SK-N-SH treated with all-trans-retinoic acid at 6 μM for 48 hours (cell line): ENCODE measurements around the gene SNW1.

Source experiments
- ATAC-seq: fragments of 200-7000 bp; cut with Tn5 transposase; 3 replicates; pipeline ENCODE4 v1.9.1; 2020; ENCODE audit warnings: mild to moderate bottlenecking, moderate library complexity
- BACH2 ChIP-seq: fragments of 250-450 bp; sonication (Bioruptor Pico); IDR thresholded peaks from 2 replicates; pipeline ENCODE4 v1.9.0; 2021; ENCODE audit warnings: mild to moderate bottlenecking, borderline replicate concordance
- CSDC2 ChIP-seq: fragments of 250-450 bp; sonication (Bioruptor Pico); IDR thresholded peaks from 2 replicates; pipeline ENCODE4 v1.5.0; 2020; ENCODE audit warnings: mild to moderate bottlenecking, moderate library complexity
- ESRRG ChIP-seq: fragments of 250-450 bp; sonication (Bioruptor Pico); IDR thresholded peaks from 2 replicates; pipeline ENCODE4 v1.6.1; 2021; ENCODE audit warnings: mild to moderate bottlenecking
- GLIS3 ChIP-seq: fragments of 250-450 bp; sonication (Bioruptor Pico); IDR thresholded peaks from 2 replicates; pipeline ENCODE4 v1.5.0; 2020; ENCODE audit warnings: mild to moderate bottlenecking, moderate library complexity
- ISL1 ChIP-seq: fragments of 250-450 bp; sonication (Bioruptor Pico); IDR thresholded peaks from 2 replicates; pipeline ENCODE4 v2.1.2; 2022; ENCODE audit warnings: mild to moderate bottlenecking, moderate library complexity
- OSR1 ChIP-seq: fragments of 250-450 bp; sonication (Bioruptor Pico); IDR thresholded peaks from 2 replicates; pipeline ENCODE4 v1.8.0; 2022; ENCODE audit warnings: moderate library complexity, mild to moderate bottlenecking, inconsistent platforms
- PPARA ChIP-seq: fragments of 250-450 bp; sonication (Bioruptor Pico); IDR thresholded peaks from 2 replicates; pipeline ENCODE4 v1.5.0; 2020; ENCODE audit warnings: mild to moderate bottlenecking, borderline replicate concordance
- RARB ChIP-seq: fragments of 250-450 bp; sonication (Bioruptor Pico); IDR thresholded peaks from 2 replicates; pipeline ENCODE4 v1.8.0; 2021; ENCODE audit warnings: mild to moderate bottlenecking, moderate library complexity
- SNAI2 ChIP-seq: fragments of 250-450 bp; sonication (Bioruptor Pico); IDR thresholded peaks from 2 replicates; pipeline ENCODE4 v1.5.0; 2020; ENCODE audit warnings: mild to moderate bottlenecking, moderate library complexity
- TCF4 ChIP-seq: fragments of 250-450 bp; sonication (Bioruptor Pico); IDR thresholded peaks from 2 replicates; pipeline ENCODE4 v1.8.0; 2021; ENCODE audit warnings: mild to moderate bottlenecking, moderate library complexity, borderline replicate concordance
- TOX ChIP-seq: fragments of 250-450 bp; sonication (Bioruptor Pico); IDR thresholded peaks from 2 replicates; pipeline ENCODE4 v1.8.0; 2021; ENCODE audit warnings: mild to moderate bottlenecking, moderate library complexity, borderline replicate concordance
- ZC3H10 ChIP-seq: fragments of 250-450 bp; sonication (Bioruptor Pico); IDR thresholded peaks from 2 replicates; pipeline ENCODE4 v1.5.1; 2021; ENCODE audit warnings: mild to moderate bottlenecking, moderate library complexity
- ZFP3 ChIP-seq: fragments of 250-450 bp; sonication (Bioruptor Pico); IDR thresholded peaks from 2 replicates; pipeline ENCODE4 v1.5.0; 2020; ENCODE audit warnings: mild to moderate bottlenecking, moderate library complexity
- ZNF565 ChIP-seq: fragments of 450-650 bp; formaldehyde crosslinking; conservative IDR thresholded peaks from 2 replicates; pipeline ENCODE4 v1.5.0; 2020; ENCODE audit warnings: low read depth, mild to moderate bottlenecking, moderate library complexity
- ZNF70 ChIP-seq: fragments of 450-650 bp; formaldehyde crosslinking; IDR thresholded peaks from 2 replicates; pipeline ENCODE4 v1.5.0; 2020; ENCODE audit warnings: mild to moderate bottlenecking, moderate library complexity
- TF ChIP-seq, protein P1 (sequence below): fragments of 250-450 bp; sonication (Bioruptor Pico); IDR thresholded peaks from 2 replicates; pipeline ENCODE4 v1.8.0; 2020; ENCODE audit warnings: mild to moderate bottlenecking, moderate library complexity, borderline replicate concordance
- TF ChIP-seq, protein P2 (sequence below): fragments of 250-450 bp; sonication (Bioruptor Pico); IDR thresholded peaks from 2 replicates; pipeline ENCODE4 v1.8.0; 2021; ENCODE audit warnings: low read depth, mild to moderate bottlenecking, moderate library complexity, borderline replicate concordance
- TF ChIP-seq, protein P3 (sequence below): fragments of 250-450 bp; sonication (Bioruptor Pico); IDR thresholded peaks from 2 replicates; pipeline ENCODE4 v1.5.0; 2020; ENCODE audit warnings: mild to moderate bottlenecking, moderate library complexity
- TF ChIP-seq, protein P4 (sequence below): fragments of 250-450 bp; sonication (Bioruptor Pico); IDR thresholded peaks from 2 replicates; pipeline ENCODE4 v1.5.1; 2021; ENCODE audit warnings: mild to moderate bottlenecking, moderate library complexity
- TF ChIP-seq, protein P5 (sequence below): fragments of 250-450 bp; sonication (Bioruptor Pico); IDR thresholded peaks from 2 replicates; pipeline ENCODE4 v1.5.1; 2020; ENCODE audit warnings: low read depth, mild to moderate bottlenecking, moderate library complexity

The SNW1 gene

DNA sequence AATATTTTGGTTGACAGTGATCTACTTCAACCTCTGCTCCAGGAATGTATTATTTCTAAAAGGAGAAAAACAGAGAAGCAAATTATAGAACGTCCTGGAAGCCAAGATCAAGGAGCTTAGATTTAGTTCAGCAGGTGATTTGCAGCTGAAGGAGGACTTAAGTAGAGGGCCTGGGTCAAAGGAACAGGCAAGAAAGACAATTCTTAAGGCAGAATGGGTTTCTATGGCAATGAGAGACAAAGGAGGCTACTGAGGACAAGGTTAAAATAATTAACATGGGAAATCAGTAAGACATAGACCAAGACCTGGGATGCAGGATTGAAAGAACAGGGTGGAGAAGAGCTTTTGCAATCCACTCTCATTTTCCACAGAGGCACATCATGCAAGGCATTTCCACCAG, 2.4 kb upstream of the SNW1 start:
- no peak for ATAC-seq
- TF ChIP-seq ZNF565 (CRISPR knock-in tag) (no peak), BACH2 (no peak), TCF4 (CRISPR knock-in tag) (no peak), RARB (CRISPR knock-in tag) (no peak), SNAI2 (no peak), ZFP3 (CRISPR knock-in tag) (no peak), GLIS3 (CRISPR knock-in tag) (no peak), ZNF70 (CRISPR knock-in tag) (no peak), OSR1 (no peak), ZC3H10 (CRISPR knock-in tag) (no peak), ISL1 (CRISPR knock-in tag) (no peak), CSDC2 (no peak)
- TF ChIP-seq, protein P1, sequence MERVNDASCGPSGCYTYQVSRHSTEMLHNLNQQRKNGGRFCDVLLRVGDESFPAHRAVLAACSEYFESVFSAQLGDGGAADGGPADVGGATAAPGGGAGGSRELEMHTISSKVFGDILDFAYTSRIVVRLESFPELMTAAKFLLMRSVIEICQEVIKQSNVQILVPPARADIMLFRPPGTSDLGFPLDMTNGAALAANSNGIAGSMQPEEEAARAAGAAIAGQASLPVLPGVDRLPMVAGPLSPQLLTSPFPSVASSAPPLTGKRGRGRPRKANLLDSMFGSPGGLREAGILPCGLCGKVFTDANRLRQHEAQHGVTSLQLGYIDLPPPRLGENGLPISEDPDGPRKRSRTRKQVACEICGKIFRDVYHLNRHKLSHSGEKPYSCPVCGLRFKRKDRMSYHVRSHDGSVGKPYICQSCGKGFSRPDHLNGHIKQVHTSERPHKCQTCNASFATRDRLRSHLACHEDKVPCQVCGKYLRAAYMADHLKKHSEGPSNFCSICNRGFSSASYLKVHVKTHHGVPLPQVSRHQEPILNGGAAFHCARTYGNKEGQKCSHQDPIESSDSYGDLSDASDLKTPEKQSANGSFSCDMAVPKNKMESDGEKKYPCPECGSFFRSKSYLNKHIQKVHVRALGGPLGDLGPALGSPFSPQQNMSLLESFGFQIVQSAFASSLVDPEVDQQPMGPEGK (CRISPR knock-in tag) = no peak
- TF ChIP-seq, protein P2, sequence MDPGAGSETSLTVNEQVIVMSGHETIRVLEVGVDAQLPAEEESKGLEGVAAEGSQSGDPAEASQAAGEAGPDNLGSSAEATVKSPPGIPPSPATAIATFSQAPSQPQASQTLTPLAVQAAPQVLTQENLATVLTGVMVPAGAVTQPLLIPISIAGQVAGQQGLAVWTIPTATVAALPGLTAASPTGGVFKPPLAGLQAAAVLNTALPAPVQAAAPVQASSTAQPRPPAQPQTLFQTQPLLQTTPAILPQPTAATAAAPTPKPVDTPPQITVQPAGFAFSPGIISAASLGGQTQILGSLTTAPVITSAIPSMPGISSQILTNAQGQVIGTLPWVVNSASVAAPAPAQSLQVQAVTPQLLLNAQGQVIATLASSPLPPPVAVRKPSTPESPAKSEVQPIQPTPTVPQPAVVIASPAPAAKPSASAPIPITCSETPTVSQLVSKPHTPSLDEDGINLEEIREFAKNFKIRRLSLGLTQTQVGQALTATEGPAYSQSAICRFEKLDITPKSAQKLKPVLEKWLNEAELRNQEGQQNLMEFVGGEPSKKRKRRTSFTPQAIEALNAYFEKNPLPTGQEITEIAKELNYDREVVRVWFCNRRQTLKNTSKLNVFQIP (CRISPR knock-in tag) = no peak

DNA sequence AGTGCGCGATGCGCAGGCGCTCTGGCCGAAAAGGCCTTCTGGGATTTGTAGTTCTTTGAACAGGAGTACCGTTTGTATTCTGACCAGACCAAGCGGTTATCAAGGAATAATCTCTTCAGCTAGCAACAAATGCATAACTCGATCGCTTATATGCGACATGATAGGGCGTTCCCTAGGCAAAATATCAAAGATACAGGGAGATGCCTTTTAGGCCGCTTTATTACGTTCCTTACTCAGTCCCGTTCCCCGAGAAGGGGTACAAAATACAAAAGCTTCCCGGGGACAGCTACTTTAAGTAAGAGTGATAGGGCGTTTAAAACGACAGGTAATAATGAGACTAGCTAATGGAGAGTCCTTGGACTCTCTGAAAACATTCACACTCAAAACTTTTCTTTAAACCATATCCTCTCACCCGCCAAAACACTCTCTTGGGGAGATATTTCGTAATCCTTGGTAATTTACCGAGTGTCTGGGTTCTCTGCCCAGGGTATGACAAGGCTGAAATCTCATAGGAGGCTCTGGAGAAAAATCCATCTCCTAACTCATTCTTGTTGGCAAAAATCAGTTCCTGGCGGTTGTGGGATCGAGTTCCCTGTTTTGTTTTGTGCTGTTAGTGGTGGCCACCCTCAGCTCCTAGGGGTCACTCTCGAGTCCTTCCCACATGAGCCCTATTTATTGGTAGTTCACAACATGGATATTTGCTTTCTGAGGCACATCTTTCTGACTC, 412 bp upstream of the SNW1 start:
- no peak for TF ChIP-seq RARB (CRISPR knock-in tag)
- no peak for TF ChIP-seq CSDC2
- TF ChIP-seq, protein P3, sequence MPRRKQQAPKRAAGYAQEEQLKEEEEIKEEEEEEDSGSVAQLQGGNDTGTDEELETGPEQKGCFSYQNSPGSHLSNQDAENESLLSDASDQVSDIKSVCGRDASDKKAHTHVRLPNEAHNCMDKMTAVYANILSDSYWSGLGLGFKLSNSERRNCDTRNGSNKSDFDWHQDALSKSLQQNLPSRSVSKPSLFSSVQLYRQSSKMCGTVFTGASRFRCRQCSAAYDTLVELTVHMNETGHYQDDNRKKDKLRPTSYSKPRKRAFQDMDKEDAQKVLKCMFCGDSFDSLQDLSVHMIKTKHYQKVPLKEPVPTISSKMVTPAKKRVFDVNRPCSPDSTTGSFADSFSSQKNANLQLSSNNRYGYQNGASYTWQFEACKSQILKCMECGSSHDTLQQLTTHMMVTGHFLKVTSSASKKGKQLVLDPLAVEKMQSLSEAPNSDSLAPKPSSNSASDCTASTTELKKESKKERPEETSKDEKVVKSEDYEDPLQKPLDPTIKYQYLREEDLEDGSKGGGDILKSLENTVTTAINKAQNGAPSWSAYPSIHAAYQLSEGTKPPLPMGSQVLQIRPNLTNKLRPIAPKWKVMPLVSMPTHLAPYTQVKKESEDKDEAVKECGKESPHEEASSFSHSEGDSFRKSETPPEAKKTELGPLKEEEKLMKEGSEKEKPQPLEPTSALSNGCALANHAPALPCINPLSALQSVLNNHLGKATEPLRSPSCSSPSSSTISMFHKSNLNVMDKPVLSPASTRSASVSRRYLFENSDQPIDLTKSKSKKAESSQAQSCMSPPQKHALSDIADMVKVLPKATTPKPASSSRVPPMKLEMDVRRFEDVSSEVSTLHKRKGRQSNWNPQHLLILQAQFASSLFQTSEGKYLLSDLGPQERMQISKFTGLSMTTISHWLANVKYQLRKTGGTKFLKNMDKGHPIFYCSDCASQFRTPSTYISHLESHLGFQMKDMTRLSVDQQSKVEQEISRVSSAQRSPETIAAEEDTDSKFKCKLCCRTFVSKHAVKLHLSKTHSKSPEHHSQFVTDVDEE = no peak
- peak; percentile 47 for ATAC-seq

DNA sequence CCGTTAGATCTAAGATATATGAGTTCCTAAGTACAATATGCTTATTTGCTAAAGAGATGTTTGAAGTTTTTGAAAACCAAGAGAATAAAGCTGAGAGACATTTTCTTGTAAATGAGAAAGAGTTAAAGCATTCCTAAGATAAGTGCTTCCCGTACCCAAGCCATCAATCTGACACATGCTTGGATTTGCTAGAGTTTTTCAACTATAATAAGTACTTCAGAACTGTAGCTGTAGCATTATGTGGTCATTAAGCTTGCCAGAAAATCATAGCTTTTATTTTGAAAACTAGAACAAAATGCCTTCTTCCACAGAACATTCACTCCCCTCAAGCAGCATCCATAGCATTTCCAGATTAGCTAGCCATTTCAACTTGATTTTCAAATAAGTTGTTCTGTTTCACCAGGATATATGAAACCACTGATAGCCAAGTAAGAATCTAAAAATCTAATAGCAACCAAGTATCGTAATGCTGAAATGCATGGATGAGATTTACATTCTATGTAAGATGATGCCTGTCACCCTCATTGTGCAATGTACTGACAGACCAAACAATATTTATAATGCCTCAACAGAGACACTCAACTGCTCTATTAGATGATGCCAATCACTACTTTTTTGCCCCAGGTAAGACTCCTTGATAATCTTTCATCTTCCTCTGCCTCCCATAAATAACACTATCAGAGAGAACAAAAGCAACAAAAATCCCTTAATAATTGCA, 8.0 kb downstream of the SNW1 start:
- ATAC-seq = no peak
- no peak for TF ChIP-seq ZNF70 (CRISPR knock-in tag)
- TF ChIP-seq TCF4 (CRISPR knock-in tag) = no peak
- no peak for TF ChIP-seq PPARA (CRISPR knock-in tag)
- TF ChIP-seq, protein P3 = no peak
- TF ChIP-seq, protein P4, sequence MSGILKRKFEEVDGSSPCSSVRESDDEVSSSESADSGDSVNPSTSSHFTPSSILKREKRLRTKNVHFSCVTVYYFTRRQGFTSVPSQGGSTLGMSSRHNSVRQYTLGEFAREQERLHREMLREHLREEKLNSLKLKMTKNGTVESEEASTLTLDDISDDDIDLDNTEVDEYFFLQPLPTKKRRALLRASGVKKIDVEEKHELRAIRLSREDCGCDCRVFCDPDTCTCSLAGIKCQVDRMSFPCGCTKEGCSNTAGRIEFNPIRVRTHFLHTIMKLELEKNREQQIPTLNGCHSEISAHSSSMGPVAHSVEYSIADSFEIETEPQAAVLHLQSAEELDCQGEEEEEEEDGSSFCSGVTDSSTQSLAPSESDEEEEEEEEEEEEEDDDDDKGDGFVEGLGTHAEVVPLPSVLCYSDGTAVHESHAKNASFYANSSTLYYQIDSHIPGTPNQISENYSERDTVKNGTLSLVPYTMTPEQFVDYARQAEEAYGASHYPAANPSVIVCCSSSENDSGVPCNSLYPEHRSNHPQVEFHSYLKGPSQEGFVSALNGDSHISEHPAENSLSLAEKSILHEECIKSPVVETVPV (CRISPR knock-in tag) = no peak
- no peak for TF ChIP-seq ZC3H10 (CRISPR knock-in tag)
- TF ChIP-seq ESRRG (CRISPR knock-in tag) = no peak
- TF ChIP-seq ZNF565 (CRISPR knock-in tag) = no peak
- no peak for TF ChIP-seq TOX (CRISPR knock-in tag)
- TF ChIP-seq ZFP3 (CRISPR knock-in tag) = no peak
- TF ChIP-seq, protein P5, sequence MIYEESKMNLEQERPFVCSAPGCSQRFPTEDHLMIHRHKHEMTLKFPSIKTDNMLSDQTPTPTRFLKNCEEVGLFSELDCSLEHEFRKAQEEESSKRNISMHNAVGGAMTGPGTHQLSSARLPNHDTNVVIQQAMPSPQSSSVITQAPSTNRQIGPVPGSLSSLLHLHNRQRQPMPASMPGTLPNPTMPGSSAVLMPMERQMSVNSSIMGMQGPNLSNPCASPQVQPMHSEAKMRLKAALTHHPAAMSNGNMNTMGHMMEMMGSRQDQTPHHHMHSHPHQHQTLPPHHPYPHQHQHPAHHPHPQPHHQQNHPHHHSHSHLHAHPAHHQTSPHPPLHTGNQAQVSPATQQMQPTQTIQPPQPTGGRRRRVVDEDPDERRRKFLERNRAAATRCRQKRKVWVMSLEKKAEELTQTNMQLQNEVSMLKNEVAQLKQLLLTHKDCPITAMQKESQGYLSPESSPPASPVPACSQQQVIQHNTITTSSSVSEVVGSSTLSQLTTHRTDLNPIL (CRISPR knock-in tag) = no peak
